ENCODE data around the gene BOC.

Gene BOC

DNA sequence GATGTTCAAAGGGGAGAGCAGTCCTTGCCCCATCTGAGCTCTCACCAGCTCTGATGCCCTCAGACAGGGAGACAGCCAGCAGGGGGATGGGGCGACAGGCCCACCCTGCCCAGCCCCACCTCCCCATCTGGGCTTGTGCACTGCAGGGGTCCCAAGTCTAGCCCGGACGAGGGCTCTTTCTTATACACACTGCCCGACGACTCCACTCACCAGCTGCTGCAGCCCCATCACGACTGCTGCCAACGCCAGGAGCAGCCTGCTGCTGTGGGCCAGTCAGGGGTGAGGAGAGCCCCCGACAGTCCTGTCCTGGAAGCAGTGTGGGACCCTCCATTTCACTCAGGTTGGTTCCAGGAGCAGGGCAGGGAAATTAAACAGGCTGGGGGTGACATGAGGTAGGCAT lies 73.9 kb downstream of the BOC start:
- DNase-seq (ENCODE audit: low read depth in 2 of 2): no peak

DNA sequence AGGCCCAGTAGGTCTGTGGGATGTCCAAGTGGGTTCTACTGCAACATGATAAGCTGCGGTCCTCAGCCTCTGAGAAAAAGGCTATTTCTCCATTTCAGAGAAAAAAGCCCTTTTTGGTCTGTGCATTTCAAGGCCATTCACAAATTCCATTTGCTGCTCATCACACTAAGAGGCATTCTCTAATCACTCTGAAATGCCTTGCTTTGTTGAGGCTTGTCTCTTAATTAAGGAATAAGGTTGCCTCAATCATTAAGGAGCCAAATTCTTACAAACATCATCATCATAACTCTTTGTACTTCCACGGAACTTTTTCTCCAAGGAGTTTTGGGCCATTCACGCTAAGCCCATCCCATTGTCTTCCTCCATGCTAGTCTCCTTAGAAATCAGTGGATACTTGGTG lies 74.4 kb downstream of the BOC start:
- no peak for DNase-seq (ENCODE audit: low read depth in 2 of 2)

DNA sequence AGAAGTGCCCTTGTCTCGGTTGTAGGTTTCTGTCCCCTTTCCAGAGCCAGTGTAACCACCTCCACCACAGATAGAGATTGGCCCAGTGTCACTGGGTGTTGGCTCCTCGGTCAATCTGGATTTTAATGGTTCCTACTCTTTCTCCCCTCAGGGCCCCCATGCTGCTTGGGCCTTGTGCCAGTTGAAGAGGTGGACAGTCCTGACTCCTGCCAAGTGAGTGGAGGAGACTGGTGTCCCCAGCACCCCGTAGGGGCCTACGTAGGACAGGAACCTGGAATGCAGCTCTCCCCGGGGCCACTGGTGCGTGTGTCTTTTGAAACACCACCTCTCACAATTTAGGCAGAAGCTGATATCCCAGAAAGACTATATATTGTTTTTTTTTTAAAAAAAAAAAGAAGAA lies 75.2 kb downstream of the BOC start:
- no peak for DNase-seq (ENCODE audit: low read depth in 2 of 2)

DNA sequence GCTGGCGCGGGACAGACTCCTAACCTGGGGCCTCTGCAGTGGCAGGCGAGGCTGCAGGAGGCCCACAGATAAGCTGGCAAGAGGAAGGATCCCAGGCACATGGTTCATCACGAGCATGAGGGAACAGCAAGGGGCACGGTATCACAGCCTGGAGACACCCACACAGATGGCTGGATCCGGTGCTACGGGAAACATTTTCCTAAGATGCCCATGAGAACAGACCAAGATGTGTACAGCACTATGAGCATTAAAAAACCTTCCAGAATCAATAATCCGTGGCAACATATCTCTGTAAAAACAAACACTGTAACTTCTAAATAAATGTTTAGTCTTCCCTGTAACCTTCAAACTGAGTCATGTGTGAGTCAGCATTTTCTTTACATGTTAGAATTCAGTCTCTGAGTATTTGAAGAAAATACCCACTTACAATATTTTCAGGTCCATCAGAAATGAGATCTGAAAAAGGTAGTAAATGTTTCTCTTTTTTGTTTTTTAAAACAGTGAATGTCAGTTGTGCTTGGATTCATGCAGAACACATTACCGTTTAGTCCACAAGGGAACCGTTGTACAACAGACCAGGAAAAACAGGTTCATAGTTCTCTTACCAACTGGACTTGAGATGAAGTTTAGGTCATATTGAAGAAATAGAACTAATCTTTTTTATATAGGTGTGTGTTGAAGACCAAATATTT lies 75.9 kb downstream of the BOC start:
- no peak for DNase-seq (ENCODE audit: low read depth in 2 of 2)

DNA sequence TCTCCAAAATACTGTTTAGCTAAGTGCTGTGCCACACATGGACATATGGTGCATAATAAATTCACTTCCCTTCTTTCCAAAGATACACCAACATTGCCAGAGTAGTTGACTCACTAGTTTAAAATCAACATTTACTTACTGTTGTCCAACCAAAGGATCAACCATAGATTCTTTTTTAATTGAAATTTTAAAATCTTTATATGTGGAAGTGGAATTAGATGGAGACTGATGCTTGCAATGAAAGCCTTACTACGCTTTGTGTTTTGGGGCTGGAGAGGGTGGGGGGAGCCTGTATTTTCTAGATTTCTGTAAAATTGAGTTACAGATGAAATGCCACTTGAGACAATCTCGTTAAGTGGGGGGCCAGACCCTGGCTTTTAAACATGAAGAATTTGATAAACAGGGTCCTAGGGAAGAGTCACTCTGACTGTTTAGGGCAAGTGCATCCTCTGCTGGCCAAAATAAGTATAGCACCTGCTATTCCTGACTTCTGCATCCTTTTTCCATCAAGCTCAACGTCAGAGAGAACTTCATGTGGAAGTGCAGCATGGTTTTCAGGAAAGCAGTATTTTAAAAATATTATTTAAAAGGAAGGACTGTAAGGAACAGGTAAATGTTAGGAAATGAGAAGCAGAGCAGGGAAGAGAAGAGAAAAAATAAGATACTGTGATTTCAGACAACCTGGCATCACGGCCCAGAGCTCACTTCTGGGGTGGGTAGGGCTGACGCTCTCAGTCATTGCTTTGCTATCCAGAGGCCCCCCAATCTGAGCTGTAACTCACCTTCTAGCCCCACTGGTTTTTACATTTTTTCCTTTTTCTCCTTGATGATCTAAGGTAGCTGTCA lies 76.7 kb downstream of the BOC start:
- peak in 1 of 2 donors; percentile 9 for DNase-seq (ENCODE audit: low read depth in 2 of 2)

GRCh38 chr3:113288881-113289280 lies 77.5 kb downstream of the BOC start:
- DNase-seq (ENCODE audit: low read depth in 2 of 2): no peak

- no peak for DNase-seq (ENCODE audit: low read depth in 2 of 2)
Observed at GRCh38 chr3:113291572-113291971, 80.2 kb downstream of the BOC start.

DNA sequence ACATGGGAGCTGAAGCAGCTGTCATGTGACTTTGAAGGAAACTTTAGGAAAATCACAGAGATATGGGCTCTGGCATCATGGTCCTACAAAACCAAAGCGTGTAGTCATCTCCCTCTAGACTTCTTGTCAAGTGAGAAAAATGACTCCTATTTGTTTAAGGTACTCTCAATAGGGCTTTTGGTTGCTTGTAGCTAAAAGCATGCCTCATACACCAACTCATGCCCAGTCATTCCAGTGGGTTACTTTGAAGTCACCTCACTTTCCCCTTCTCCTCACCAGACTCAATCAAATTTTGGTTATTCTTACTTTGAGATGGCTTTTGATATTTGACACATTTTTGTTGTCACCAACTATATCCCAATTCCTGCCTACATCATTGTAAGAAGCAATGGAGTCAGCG lies 81.6 kb downstream of the BOC start:
- DNase-seq (ENCODE audit: low read depth in 2 of 2): no peak

GRCh38 chr3:113293348-113293747 lies 82.0 kb downstream of the BOC start:
- no peak for DNase-seq (ENCODE audit: low read depth in 2 of 2)

GRCh38 chr3:113295463-113295862 lies 84.1 kb downstream of the BOC start:
- no peak for DNase-seq (ENCODE audit: low read depth in 2 of 2)

DNA sequence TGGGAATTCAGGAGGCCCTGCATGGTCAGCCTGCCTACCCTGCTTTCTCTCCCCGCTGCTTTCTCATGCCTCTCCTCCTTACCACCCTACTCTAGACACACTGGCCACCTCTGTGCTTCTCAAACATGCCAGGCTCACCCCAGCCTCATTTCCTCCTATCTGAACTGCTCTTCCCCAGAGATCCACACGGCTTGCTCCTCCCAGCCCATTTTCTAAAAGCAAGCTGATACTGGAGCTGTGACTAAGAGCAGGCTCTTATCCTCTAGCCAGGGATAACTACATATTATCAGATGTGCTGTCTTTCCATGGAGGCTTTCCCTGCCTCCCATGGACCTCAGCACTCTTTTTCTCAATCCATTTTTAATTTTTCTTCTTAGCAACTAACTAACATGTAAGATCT lies 85.9 kb downstream of the BOC start:
- no peak for DNase-seq (ENCODE audit: low read depth in 2 of 2)

- DNase-seq (ENCODE audit: low read depth in 2 of 2): no peak
Observed at GRCh38 chr3:113297841-113298240, 86.5 kb downstream of the BOC start.

GRCh38 chr3:113300596-113300995 lies 89.2 kb downstream of the BOC start:
- no peak for DNase-seq (ENCODE audit: low read depth in 2 of 2)

DNA sequence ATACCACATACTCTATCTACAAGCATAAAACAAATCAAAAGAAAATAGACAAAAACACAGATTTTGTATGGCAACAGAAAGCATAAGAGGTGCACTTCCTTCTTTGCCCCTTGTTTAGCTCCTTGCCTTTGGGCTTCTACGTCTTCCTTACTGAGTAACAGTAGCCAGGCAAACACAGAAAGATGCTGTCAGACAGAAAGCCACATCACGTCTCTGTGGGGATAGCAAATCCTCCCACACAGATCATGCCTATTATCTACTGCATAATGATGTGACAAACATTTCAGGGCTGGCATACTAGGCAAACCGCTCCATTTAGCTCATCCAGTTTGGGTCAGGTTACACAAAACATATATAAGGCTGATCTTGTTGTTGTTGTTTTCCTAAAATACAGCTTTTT lies 92.7 kb downstream of the BOC start:
- no peak for DNase-seq (ENCODE audit: low read depth in 2 of 2)

GRCh38 chr3:113304856-113305540 lies 93.6 kb downstream of the BOC start:
- DNase-seq (ENCODE audit: low read depth in 2 of 2): no peak

DNA sequence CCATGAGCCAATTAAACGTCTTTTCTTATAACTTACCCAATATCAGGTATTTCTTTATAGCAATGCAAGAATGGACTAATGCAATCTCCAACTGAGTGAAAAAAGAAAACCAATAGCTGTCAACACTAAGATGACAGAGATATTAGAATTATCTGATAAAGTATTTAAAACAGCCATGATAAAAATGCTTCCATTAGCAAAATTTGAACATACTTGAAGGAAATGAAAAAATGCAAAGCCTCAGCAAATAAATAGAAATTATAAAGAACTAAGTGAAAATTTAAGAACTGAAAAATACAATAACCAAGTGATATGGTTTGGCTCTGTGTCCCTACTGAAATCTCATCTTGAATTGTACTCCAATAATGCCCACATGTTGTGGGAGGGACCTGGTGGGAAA lies 99.6 kb downstream of the BOC start:
- no peak for DNase-seq (ENCODE audit: low read depth in 2 of 2)

DNA sequence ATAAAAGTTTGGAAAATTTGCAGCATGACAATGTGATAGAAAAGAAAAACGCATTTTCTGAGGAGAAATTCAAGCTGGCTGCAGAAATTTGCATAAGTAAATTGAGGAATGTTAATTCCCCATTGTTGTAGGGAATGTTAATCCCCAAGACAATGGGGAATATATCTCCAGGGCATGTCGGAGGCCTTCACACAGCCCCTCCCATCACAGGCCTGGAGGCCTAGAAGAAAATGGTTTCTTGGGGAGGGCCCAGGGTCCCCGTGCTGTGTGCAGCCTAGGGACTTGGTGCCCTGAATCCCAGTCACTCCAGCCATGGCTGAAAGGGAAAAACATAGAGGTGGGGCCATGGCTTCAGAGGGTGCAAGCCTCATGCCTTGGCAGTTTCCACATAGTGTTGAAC lies 101.1 kb downstream of the BOC start:
- no peak for DNase-seq (ENCODE audit: low read depth in 2 of 2)

DNA sequence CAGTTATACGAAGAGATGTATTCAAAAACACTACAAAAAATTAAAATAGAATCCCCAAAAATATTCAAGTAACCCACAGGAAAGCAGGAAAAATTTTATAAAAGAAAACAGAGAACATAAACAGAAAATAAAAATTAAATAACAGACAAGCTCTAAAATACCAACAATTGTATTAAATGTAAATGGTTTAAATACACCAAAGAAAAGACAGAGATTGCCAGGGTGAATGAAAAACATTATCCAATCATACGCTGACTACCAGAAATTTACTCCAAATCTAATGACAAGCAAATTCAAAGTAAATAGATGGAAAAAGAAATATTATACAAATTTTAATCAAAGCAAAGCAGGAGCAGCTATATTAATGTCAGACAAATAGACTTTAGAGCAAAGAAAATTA lies 103.6 kb downstream of the BOC start:
- no peak for DNase-seq (ENCODE audit: low read depth in 2 of 2)

- no peak for DNase-seq (ENCODE audit: low read depth in 2 of 2)
Observed at GRCh38 chr3:113329757-113330156, 118.4 kb downstream of the BOC start.

DNA sequence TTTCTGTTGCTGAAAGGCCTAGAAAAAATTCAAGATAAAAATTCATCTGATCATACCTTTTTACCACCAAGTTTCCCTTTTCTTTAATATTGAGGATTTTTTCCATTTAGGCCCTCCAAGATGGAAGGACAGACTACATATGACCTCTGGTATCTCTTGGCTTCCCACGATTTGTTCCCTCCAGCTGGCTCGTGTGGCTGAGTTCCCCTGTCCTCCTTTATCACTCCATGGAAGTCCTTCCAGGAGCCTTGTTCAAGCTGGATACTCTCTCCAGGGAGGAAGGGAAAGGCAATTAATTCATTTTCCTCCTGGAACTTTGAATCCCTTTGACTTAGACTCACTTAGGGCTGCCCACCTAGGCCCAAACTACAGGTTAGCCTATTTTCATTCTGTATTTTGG lies 119.4 kb downstream of the BOC start:
- DNase-seq (ENCODE audit: low read depth in 2 of 2): no peak

DNA sequence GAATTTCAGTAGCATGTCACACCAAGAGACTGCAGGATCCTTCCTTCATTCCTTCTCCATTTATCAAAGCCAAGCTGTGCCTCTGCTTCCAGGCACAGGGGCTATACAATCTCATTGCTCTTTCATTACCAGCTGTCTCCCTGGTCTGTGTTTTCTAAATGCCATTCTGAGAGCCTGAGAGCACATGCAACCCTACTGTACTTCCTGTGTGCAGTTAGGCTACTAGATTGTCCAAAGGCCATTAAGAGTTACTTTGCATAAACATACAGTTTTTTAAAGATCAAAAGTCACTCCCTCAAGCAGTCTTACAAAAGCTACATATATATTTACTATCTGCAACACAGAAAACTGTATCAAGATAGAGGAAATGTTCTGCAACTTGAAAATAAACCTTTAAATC lies 119.8 kb downstream of the BOC start:
- DNase-seq (ENCODE audit: low read depth in 2 of 2): no peak
